RWPE1 (cell line): ENCODE measurements around the gene CD28.

Source experiments
- CTCF ChIA-PET: fragments of 350-600 bp; sonication (Branson Sonifier 250); formaldehyde crosslinking; extraction: SDS; loops from one replicate; lab custom pipeline; 2021; lab: Yijun Ruan, JAX
- POLR2A ChIA-PET: fragments of 400-600 bp; formaldehyde crosslinking; extraction: SDS; loops from one replicate; lab custom pipeline; 2020; ENCODE audit warnings: antibody characterized with exemption; ENCODE audit not compliant: low non-redundant PET; lab: Yijun Ruan, JAX
- DNase-seq: peaks from one replicate; pipeline ENCODE4 v3.0.0; 2012; ENCODE audit warnings: low spot score
- H3K27ac ChIP-seq: fragments of 450-650 bp; 2 replicates; pipeline ENCODE4 v1.5.1; 2017
- TF ChIP-seq, protein P1 (sequence below): fragments of 450-650 bp; conservative IDR thresholded peaks from 2 replicates; pipeline ENCODE4 v1.5.1; 2017; ENCODE audit warnings: low read depth, mild to moderate bottlenecking

CD28 gene

DNA sequence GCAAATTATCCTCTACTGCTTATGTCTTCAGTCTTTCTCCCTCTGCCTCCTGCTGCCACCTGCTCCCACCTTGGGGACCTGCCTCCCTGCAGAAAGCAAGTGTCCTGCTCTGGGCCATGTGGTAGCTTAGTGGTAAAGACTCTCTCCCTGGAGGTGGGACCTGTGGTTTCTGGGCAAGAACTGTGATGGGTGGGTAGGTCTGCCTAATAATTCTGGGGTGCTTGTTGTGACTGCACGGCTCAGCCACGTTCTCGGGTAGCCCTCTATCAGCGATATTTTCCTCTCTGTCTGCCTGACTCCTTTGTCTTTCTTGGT lies 16.4 kb upstream of the CD28 start:
- POLR2A ChIA-PET = no interaction called here
- TF ChIP-seq, protein P1, sequence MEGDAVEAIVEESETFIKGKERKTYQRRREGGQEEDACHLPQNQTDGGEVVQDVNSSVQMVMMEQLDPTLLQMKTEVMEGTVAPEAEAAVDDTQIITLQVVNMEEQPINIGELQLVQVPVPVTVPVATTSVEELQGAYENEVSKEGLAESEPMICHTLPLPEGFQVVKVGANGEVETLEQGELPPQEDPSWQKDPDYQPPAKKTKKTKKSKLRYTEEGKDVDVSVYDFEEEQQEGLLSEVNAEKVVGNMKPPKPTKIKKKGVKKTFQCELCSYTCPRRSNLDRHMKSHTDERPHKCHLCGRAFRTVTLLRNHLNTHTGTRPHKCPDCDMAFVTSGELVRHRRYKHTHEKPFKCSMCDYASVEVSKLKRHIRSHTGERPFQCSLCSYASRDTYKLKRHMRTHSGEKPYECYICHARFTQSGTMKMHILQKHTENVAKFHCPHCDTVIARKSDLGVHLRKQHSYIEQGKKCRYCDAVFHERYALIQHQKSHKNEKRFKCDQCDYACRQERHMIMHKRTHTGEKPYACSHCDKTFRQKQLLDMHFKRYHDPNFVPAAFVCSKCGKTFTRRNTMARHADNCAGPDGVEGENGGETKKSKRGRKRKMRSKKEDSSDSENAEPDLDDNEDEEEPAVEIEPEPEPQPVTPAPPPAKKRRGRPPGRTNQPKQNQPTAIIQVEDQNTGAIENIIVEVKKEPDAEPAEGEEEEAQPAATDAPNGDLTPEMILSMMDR = no peak
- no peak overlapping the region for H3K27ac ChIP-seq
- DNase-seq = no peak
- CTCF ChIA-PET = no interaction called here

DNA sequence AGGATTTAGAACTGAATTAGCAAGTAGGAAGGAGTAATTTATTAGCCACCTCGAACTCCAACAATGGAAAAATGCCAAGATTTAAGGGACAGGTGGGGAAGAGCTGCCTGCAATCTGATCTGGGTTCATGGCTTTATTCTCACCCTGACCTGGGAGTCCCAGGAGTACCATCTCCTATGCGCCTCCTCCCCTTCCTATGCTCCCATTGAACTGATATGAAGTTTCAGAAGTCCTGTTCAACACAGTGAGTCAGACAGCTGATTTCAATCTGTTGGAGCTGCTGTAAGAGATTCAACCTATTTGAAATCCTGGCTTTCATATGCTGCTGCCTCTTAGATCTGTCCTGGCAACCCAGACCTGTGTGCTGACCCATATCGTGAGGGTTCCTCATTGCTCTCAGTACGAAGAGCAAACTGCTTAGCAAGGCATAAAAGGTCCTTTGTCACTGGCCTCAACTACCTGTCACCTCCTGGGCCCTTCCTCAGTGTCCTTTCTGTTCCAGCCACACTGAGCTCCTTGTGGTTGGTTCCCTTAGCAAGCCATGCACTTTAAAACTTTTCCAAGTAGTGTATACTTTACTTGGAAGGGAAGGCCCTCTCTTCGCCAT lies 15.9 kb upstream of the CD28 start:
- TF ChIP-seq, protein P1 = no peak
- ChIA-PET CTCF (no interaction called here), POLR2A (no interaction called here)
- DNase-seq = no peak
- H3K27ac ChIP-seq = no peak overlapping the region

DNA sequence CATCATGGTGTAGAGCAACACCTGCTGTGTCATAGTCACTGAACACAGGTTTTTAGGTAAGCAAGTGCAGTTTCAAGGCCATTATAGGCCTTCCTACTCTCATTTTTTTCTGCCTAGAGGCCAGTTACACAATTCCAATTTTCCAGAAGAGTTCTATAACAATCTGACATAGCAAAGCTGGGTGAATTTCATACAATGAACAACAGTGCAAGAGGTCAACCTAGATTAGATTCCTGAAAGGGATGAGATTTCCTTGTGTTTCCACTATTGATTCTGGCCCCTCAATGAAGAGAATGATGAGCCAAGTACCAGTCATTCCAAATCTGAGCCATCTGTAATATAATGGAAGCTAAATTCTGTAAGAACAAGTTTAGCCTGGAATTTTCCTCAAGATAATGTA lies 15.3 kb upstream of the CD28 start:
- TF ChIP-seq, protein P1 = no peak

DNA sequence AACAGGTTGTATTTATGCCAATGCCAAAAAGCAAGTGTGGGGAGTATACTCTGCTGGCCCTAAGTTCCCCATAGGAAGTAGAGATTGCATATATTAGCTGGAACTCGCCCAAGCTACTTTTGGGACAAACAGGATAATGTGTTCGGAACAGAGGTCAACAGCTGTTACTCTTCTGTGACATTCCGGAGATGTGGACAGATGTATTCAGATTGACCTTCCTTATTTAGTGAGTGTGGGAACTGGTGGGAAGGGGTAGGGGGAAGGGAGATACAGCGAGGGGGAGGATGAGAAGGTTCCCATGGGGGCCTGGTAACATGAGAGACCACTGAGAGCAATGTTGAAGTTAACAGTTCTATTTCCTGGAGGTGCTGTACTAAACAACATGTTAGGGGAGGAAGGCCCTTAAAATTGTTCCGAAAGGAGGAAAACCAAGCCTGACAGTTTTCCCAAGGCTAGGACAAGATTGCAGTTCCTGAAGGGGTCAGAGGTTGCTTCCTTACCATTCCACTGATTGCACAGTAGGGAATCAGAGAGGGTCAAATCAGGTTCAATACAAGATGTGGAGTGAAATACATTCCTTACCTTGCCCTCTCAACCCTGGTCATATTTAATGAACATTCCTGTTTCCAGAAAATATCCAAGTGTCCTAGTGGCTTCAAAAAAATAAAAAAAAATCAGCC lies 14.3 kb upstream of the CD28 start:
- no peak for DNase-seq
- TF ChIP-seq, protein P1 = no peak
- POLR2A ChIA-PET = no interaction called here
- CTCF ChIA-PET = no interaction called here
- H3K27ac ChIP-seq = no peak overlapping the region

More for the DNA sequence above, 15.3 kb upstream of the CD28 start:
- CTCF ChIA-PET = no interaction called here
- no peak for DNase-seq
- no peak overlapping the region for H3K27ac ChIP-seq
- POLR2A ChIA-PET = no interaction called here

DNA sequence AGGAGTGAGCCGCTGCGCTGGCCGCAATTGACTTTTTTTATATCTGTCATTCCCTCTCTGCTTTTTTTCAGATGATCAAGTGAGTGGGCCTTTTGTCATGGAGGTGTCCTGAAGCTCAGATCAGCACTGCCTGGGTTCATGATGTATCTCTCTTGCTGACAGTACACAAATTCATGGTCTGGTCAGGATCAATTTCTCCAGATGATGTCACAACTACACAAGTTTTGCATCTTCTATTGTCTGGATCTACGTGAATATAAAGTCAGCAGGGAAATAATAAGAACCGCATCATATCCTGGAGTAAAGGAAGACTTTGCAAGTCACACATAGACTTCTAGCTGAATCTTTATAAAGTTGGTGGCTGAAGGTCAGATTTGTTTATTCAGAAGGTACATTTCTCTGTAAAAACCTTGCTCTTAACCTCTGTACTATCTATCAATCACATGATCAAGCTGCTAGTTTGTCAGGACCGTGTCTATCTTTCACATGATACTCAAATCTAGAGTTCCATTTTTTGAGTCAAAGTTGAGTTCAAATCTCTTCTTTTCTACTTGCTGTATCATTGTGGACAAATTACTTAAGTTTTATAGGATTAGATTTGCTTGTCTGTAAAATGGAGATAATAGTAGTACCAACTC lies 13.1 kb upstream of the CD28 start:
- ChIA-PET CTCF (interaction anchor here (0.7 kb wide), 1 partner anchor 11 kb away, joined by 5 read pairs; no protein-coding TSS in a partner anchor), POLR2A (no interaction called here)
- H3K27ac ChIP-seq = no peak overlapping the region
- TF ChIP-seq, protein P1 = no peak
- DNase-seq = no peak

DNA sequence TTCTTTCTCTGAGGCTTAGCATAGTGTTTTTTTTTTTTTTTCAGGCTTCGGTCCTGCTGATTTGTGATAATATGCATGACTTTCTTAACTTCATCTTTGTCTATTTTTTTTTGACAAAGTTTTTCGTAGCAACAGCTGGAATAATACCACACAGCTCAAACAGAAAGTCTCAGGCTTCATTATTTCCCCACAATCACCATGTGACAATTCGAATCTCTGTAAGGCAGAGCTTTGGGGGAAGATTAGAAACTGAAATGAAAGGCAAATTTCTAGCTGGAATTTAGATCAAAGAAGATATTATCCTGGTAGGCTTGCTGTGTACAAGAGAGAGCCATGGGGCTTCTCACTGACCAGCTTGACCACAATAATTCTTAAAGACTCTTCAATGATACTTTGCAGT lies 12.2 kb upstream of the CD28 start:
- DNase-seq = no peak
- TF ChIP-seq, protein P1 = no peak
- ChIA-PET POLR2A (no interaction called here), CTCF (interaction anchor here (0.7 kb wide), 1 partner anchor 12 kb away, joined by 5 read pairs; no protein-coding TSS in a partner anchor)
- no peak overlapping the region for H3K27ac ChIP-seq
